GM12872 (cell line): ENCODE data around the gene ATG9A.

Experiments
- CTCF ChIP-seq: IDR thresholded peaks from 3 replicates; pipeline ENCODE4 v1.5.1; 2011; ENCODE audit warnings: low read depth, mild to moderate bottlenecking, low read length, moderate library complexity; ENCODE audit not compliant: insufficient read depth

Gene ATG9A

GRCh38 chr2:219229305-219230058 is at the start of gene ATG9A, which contains the start of gene ANKZF1:
Gene ATG9A, minus strand, starts transcription at chr2:219229636. Its CDS starts 1,612 bp downstream, at chr2:219228024.
Gene ANKZF1, plus strand, starts transcription at chr2:219229806. Its CDS starts 452 bp downstream, at chr2:219230258.
- no peak for TF ChIP-seq CTCF

- no peak for TF ChIP-seq CTCF
Observed at GRCh38 chr2:219278655-219279150, 49.3 kb upstream of the ATG9A start.

DNA sequence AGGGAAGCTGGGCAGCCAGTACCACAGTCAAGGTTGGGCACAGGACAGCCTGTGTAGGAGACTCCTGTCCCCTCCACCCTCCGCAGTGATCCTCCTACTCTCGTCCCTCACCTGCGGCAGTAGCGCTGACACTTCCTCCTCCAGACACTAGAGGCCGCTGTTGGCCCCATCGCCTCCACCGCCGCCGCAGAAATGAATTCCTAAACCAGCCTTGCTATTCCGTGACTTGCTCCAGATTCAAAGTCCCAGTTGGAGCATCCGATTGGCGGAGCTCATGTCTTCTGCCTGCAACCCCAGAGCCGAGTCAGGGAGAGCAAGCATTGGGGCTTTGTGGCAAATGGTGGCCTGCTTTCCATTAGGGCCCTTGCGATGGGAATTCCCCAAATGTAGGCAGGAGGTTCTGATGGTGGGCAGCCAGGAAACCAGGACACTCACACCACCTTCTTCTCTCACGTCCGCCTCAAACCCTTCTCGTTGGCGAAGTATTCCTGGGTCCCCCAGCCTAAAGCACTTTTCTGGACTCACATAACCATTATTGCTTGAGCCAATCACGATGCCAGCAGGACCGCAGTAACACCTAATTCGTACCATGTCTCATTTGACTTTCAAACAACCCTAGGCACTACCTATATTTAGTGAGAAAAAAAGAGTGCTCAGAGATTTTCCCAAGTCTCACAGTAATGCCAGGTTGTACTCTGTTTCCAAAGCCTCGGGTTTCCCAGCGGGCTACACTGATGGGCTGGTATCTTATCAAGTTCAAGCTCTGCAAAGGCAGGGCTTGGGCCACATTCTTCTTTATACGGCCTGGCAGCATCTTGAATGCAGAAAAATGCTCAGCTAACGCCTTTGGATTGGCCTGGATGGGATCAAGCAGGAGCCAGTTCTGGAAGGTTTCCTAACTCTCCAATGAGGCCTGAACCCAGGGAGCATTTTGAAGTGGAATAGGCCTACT is 48.5 kb upstream of the ATG9A start:
- TF ChIP-seq CTCF: peak; percentile 99

DNA sequence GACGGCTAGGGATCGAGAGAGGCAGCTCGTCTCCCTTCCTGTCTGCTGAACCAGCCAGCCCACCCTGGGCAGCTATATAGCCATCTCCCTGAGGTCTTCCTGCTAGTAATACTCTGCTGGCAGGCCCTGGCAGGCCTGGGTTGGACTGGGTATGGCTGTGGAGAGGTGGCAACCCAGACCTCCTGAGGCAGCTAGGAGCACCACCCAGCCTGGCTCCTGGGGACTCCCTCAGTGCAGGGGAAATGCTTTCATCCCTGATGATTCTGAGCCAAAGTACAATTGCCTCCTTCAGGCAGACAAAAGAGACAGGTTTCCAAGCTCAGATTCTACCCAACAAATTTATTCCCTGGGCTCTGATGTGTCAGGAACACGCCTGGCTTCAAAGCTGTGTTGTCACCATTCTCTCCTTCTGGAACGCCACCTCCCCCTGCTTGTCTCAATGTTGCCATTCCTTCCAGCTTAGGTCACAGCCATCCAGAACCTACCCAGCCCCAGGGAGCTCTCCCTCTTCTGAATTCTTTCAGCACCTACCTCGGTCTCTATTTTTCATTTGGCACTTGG is 45.0 kb upstream of the ATG9A start:
- no peak for TF ChIP-seq CTCF

- TF ChIP-seq CTCF: no peak
Observed at GRCh38 chr2:219273937-219274336, 44.5 kb upstream of the ATG9A start.

- no peak for TF ChIP-seq CTCF
Observed at GRCh38 chr2:219272995-219273394, 43.6 kb upstream of the ATG9A start.

DNA sequence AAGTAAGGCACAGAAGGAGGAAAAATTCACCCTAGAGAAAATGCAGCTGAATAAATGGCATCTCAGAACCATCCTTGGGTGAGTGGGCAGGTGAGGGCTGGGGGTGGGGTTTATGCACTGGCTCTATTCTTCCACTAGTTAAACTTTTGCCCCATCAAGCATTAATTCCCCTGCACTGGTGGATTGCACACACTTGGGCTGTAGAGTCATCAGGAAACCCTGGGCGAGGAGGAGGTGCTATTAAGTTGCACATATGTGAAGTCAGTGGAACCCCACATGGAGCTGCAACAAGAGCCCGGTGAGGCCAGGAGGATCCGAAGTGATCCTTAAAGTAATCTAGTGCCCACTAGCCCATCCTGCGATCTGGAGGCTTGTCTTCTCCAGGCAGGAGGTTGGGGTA is 42.9 kb upstream of the ATG9A start:
- no peak for TF ChIP-seq CTCF
